Activated CD4-positive, alpha-beta T cell treated with anti-CD3 and anti-CD28 coated beads for 4 hours (primary cell): ENCODE results near the gene JAGN1.
"Not testable (repeated sequence)": the region's sequence is repeated elsewhere in the genome, so short reads cannot be mapped to it uniquely, and the experiment has no call there.

Source experiments
- DNase-seq, 2 donors: peaks; one replicate each; pipeline ENCODE4 v3.0.0-alpha.2; 2020

Gene JAGN1

GRCh38 chr3:9928158-9928557 lies 37.7 kb downstream of the JAGN1 start:
- no peak for DNase-seq

GRCh38 chr3:9930804-9931418 lies 40.5 kb downstream of the JAGN1 start:
- no peak for DNase-seq

GRCh38 chr3:9932535-9932842 lies 42.1 kb downstream of the JAGN1 start:
- no peak for DNase-seq

GRCh38 chr3:9932843-9933560 lies 42.6 kb downstream of the JAGN1 start:
- DNase-seq = peak; percentile 87 to 88

DNA sequence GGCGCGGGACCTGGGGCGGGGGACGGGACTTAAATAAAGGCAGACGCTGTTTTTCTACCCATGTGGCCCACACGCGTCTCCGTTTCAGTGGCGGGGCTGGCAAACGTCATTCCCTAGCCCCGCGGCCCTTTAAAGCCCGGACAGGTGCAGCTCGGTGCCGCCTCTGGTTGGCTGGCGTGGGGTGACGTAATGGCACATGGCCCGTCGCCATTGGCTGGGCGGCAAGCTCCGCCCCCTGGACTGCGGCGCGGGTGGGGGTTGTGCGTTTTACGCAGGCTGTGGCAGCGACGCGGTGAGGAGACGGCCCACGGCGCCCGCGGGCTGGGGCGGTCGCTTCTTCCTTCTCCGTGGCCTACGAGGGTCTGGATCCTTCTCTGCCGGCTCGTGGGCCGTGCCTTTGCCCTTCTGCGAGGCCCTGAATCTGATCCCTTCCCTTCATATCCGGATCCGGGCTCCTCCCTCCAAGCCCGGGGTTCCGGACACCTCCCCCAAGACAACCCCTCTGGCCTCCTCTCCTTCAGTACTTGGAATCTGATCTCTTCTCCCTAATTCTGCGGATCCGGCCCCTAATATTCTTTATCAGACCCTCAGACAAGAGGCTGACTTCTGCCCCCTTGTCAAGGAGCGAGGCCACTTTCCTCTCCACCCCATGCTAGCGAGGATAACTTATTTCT lies 43.3 kb downstream of the JAGN1 start, which contains the start of gene CRELD1:
CRELD1 (plus strand) TSS at position 274 of the 674 bp plus-strand sequence. CDS start 605 bp downstream, outside the sequence.
- peak; percentile 97 to 98 for DNase-seq

DNA sequence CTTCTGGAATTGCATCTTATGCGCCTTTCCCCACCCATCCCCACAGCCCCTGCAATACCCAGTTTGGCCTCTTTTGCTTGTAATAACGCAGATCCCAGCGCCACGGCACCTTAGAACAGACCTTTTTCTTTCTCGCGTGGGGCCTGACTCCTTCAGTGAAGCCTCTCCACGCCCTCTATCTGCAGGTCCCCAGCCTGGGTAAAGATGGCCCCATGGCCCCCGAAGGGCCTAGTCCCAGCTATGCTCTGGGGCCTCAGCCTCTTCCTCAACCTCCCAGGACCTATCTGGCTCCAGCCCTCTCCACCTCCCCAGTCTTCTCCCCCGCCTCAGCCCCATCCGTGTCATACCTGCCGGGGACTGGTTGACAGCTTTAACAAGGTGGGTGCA lies 43.8 kb downstream of the JAGN1 start:
- DNase-seq = peak in 1 of 2 donors; percentile 28

- DNase-seq = no peak
Measured at GRCh38 chr3:9934993-9935392, 44.6 kb downstream of the JAGN1 start.

DNA sequence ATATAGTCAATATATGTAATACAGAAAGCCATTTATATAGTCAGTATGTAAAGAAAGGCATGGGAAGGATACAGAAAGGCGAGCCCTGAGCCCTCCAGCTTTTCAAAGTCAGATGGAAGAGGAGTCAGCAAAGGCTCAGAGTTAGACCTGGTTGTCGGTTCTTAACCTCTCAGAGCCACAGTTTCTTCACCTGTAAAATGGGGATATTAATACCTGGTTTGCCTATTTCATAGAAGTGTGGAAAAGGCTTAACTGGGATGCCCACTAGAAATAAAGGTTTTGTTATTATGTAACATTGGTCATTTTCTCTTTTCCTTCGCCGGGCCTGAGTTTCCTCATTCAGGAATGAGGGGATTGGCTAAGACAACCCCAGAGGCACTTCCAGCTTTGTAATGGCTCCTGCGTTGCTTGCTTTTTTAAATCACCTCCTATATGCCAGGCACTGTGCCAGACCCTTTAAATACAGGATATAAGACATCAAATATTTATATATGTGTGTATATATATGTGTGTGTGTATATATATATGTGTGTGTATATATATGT lies 45.6 kb downstream of the JAGN1 start:
- no peak for DNase-seq

GRCh38 chr3:9937486-9938238 lies 47.3 kb downstream of the JAGN1 start:
- DNase-seq = no peak

- no peak for DNase-seq
Measured at GRCh38 chr3:9938966-9939365, 48.6 kb downstream of the JAGN1 start.

DNA sequence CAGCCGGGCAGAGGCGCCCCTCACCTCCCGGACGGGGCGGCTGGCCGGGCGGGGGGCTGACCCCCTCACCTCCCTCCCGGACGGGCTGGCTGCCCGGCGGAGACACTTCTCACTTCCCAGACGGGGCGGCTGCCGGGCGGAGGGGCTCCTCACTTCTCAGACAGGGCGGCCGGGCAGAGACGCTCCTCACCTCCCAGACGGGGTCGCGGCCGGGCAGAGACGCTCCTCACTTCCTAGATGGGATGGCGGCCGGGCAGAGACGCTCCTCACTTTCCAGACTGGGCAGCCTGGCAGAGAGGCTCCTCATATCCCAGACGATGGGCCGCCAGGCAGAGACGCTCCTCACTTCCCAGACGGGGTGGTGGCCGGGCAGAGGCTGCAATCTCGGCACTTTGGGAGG lies 49.5 kb downstream of the JAGN1 start:
- DNase-seq = not testable (repeated sequence)

GRCh38 chr3:9940746-9941145 lies 50.3 kb downstream of the JAGN1 start:
- DNase-seq = no peak

DNA sequence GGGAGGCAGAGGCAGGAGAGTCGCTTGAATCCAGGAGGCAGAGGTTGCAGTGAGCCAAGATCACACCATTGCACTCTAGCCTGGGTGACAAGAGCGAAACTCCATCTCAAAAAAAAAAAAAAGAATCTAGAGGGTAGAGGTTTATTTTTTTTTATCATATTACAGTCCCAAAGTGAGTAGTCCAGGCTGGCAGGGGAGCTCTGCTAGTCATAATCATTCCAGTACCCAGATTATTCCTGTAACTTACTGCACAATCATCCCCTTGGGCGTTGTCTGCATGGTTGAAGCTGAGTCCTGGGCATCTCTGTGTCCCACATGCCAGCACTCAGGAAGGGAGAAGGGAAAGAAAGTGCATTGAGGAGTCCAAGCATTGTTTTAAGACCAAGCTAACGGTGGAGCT lies 51.8 kb downstream of the JAGN1 start:
- DNase-seq = no peak

DNA sequence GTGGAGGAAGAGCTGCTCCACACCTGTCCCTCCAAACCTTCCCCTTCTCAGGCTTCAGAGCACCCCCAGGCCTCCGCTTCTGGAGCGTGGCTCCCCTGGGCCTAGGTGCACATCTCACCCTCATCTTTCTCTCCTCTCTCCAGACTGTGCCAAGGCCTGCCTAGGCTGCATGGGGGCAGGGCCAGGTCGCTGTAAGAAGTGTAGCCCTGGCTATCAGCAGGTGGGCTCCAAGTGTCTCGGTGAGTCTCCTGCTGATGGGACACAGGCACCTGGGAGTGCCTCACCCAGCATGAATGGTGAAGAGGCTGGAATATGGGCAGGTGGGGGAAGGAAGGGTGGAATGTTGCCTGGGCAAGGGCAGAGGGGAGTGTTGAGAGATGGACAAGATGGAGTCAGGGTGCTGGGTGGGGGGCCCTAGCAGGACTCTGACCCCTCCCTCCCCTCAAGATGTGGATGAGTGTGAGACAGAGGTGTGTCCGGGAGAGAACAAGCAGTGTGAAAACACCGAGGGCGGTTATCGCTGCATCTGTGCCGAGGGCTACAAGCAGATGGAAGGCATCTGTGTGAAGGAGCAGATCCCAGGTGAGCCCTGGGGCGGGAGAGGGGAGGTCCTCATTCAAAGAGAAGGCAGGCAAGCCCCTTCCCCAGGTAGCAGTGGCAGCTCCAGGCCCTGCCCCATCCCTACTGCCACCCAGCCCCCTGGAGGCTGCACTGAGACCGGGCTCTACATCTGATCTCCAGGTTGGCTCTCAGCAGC lies 52.7 kb downstream of the JAGN1 start:
- no peak for DNase-seq
